OCI-LY7 (cell line): Measurements from ENCODE around the gene STXBP5. TPM values are rescaled to one million over a fixed set of nuclear protein-coding genes. Genes with fewer than 3 reads are reported as not detected.

Source experiments
- BruUV-seq: library from RNA; stranded (reverse); fragments of 400-500 nt; replicated peaks from 2 replicates; lab custom pipeline; 2021; lab: Mats Ljungman, UMichigan
- CTCF ChIA-PET: fragments of 300-600 bp; sonication (Branson Sonifier 250); formaldehyde crosslinking; loops from one replicate; lab custom pipeline; 2022; ENCODE audit warnings: antibody characterized with exemption; ENCODE audit not compliant: unreplicated experiment; lab: Charles Lee
- POLR2A ChIA-PET: fragments of 300-600 bp; sonication (Branson Sonifier 250); formaldehyde crosslinking; loops from one replicate; lab custom pipeline; 2022; ENCODE audit warnings: antibody characterized with exemption; lab: Charles Lee
- DNase-seq: peaks from one replicate; pipeline ENCODE4 v3.0.0-alpha.2; 2015; ENCODE audit warnings: low spot score
- H2AFZ ChIP-seq: fragments of 200-600 bp; sonication (generic), shearing (Covaris generic); 2 replicates; pipeline ENCODE4 v1.6.1; 2014; ENCODE audit warnings: mild to moderate bottlenecking, antibody characterized with exemption, low read length, moderate library complexity
- H3K27ac ChIP-seq: fragments of 200-600 bp; sonication (generic); 2 replicates; pipeline ENCODE4 v1.5.1; 2014; ENCODE audit warnings: mixed run types, low read depth, mild to moderate bottlenecking, moderate library complexity, low read length, inconsistent platforms; ENCODE audit not compliant: poor library complexity, severe bottlenecking
- H3K36me3 ChIP-seq: fragments of 200-600 bp; sonication (generic); 2 replicates; pipeline ENCODE4 v1.6.1; 2014; ENCODE audit warnings: mild to moderate bottlenecking, antibody characterized with exemption, low read length, moderate library complexity, mixed read lengths; ENCODE audit not compliant: insufficient read depth
- H3K4me1 ChIP-seq: fragments of 200-600 bp; sonication (generic); 2 replicates; pipeline ENCODE4 v1.5.1; 2014; ENCODE audit warnings: mild to moderate bottlenecking, low read length; ENCODE audit not compliant: insufficient read depth, poor library complexity, severe bottlenecking
- H3K4me2 ChIP-seq: fragments of 200-600 bp; sonication (generic); 2 replicates; pipeline ENCODE4 v1.6.1; 2014; ENCODE audit warnings: mild to moderate bottlenecking, low read length
- H3K4me3 ChIP-seq: fragments of 200-600 bp; sonication (generic); 2 replicates; pipeline ENCODE4 v1.5.1; 2014; ENCODE audit warnings: mild to moderate bottlenecking, low read depth, low read length; ENCODE audit not compliant: poor library complexity, severe bottlenecking
- H3K79me2 ChIP-seq: fragments of 200-600 bp; sonication (generic); 2 replicates; pipeline ENCODE4 v1.6.1; 2016; ENCODE audit warnings: low read depth, mild to moderate bottlenecking, low read length, moderate library complexity, mixed read lengths; ENCODE audit not compliant: insufficient read depth
- H3K9me2 ChIP-seq: fragments of 200-600 bp; sonication (generic); 2 replicates; pipeline ENCODE4 v1.6.1; 2016; ENCODE audit warnings: mild to moderate bottlenecking, low read length, mixed read lengths; ENCODE audit not compliant: insufficient read depth
- H3K9me3 ChIP-seq: fragments of 200-600 bp; sonication (generic); 2 replicates; pipeline ENCODE4 v1.6.1; 2014; ENCODE audit warnings: mild to moderate bottlenecking, mixed run types, low read length, mixed read lengths
- H4K20me1 ChIP-seq: fragments of 200-600 bp; sonication (generic); 2 replicates; pipeline ENCODE4 v1.6.1; 2014; ENCODE audit warnings: mild to moderate bottlenecking, antibody characterized with exemption, low read length, moderate library complexity, mixed read lengths; ENCODE audit not compliant: insufficient read depth
- EZH2phosphoT487 ChIP-seq: fragments of 200-600 bp; sonication (generic); IDR thresholded peaks from 2 replicates; pipeline ENCODE4 v1.6.1; 2018; ENCODE audit warnings: low read depth, borderline replicate concordance, mild to moderate bottlenecking, mixed run types, antibody characterized with exemption, low read length, moderate library complexity, mixed read lengths
- intact Hi-C: fragments of 100-400 bp; cut with micrococcal nuclease; formaldehyde crosslinking; loops from one replicate; pipeline ENCODE4 v1.10.0; 2022; ENCODE audit not compliant: unreplicated experiment
- total RNA-seq, 2 experiments: library from RNA; depleted of rRNA in 1 of 2; stranded (reverse); fragments of >200 nt in 1 of 2; shearing (Covaris generic) in 1 of 2; gene quantifications; 2 replicates each; pipeline ENCODE4 v1.2.3, GENCODE V29; 2014 to 2022
- TF ChIP-seq, protein P1 (sequence below): fragments of 200-600 bp; sonication (generic); conservative IDR thresholded peaks from 2 replicates; pipeline ENCODE4 v1.5.1; 2014; ENCODE audit warnings: mild to moderate bottlenecking, antibody characterized with exemption, low read length, moderate library complexity, mixed read lengths

Gene STXBP5
- total RNA-seq, 2 experiments from 2014 or later: 12.3 to 15.4 TPM

DNA sequence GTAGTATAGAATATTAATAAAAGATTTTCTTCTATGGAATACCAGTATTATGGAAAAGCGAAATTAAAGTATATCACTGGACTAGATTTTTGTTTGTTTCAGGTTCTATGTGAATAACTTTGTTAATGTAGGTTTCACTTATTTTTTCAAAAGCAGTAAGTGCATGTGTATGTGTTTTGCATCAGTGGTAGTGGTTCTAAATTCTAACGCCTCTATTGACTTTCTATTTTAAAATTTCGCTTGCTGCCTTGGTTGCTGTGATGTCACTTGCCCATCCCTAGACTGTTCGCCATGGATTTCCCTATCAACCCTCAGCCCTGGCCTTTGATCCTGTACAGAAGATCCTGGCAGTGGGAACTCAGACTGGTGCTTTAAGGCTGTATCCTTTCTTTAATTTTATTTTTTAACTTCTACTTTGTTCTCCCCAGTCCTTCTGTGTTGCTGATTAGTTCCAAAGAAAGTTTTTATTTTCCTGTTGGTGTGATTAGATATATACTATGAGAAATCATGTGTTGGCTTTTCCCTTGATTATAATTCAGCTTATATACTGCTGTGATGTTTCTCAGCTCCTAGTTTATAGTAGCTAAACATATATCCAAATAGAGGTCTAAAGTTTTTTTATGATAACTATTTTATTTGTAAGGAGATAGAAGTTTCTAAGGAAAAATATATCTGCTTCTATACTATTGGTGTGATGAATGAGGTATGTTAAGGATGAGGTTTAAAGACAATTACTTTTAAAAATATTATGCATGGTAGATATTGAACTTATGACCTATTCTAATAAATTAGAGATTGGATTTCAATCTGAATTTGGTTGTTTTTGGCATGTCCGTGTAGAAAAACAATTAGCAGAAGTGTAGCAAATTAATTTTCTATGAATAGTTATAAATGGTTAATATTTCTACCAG, 1.7 kb downstream of the STXBP5 start:
- Histone ChIP-seq H3K4me2 (peak overlapping the region; percentile 80), H3K9me2 (no peaks in the 10 kb centered on the region), H3K4me3 (peak overlapping the region; percentile 100), H4K20me1 (peaks cover 19% of the 10 kb centered on the region; the same call in 1 of the 2 replicates), H3K36me3 (no peaks in the 10 kb centered on the region), H2AFZ (no peak overlapping the region), H3K4me1 (peaks cover 21% of the 10 kb centered on the region), H3K27ac (no peak overlapping the region), H3K79me2 (peaks cover 27% of the 10 kb centered on the region; the same call in 1 of the 2 replicates), H3K9me3 (no peaks in the 10 kb centered on the region)
- ChIA-PET POLR2A (interaction anchor here (2.9 kb wide), 1 partner anchor 10 kb away, joined by 10 read pairs; no protein-coding TSS in a partner anchor), CTCF (no interaction called here)
- TSS peak; percentile 32 for BruUV-seq
- intact Hi-C loops: loop anchor here (10.0 kb wide), 2 partner anchors 1241 to 1391 kb away; partner anchors contain the start of genes FBXO30 and SHPRH
- TF ChIP-seq, protein P1, sequence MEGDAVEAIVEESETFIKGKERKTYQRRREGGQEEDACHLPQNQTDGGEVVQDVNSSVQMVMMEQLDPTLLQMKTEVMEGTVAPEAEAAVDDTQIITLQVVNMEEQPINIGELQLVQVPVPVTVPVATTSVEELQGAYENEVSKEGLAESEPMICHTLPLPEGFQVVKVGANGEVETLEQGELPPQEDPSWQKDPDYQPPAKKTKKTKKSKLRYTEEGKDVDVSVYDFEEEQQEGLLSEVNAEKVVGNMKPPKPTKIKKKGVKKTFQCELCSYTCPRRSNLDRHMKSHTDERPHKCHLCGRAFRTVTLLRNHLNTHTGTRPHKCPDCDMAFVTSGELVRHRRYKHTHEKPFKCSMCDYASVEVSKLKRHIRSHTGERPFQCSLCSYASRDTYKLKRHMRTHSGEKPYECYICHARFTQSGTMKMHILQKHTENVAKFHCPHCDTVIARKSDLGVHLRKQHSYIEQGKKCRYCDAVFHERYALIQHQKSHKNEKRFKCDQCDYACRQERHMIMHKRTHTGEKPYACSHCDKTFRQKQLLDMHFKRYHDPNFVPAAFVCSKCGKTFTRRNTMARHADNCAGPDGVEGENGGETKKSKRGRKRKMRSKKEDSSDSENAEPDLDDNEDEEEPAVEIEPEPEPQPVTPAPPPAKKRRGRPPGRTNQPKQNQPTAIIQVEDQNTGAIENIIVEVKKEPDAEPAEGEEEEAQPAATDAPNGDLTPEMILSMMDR: no peak
- TF ChIP-seq EZH2phosphoT487: no peak
- DNase-seq: no peak

DNA sequence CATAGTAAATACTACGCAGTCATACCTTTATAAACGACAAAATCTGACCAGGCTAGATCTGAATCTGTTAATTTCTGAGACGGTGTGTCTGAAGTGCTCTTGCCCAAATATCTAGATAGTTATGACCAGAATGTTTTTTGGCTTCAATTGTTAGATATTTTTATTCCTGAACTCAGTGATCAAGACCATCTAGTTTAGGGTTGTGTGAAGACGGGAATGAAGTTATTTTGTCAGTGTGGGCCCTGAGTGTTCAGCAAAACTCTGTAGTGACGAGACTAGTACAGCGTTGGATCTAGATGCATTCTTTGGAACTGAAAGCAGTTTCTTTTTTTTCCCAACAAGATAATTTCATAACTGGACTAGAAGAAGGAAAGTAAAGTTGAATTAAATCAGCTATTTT, 3.1 kb downstream of the STXBP5 start:
- Histone ChIP-seq H3K36me3 (no peaks in the 10 kb centered on the region), H3K9me2 (no peaks in the 10 kb centered on the region), H3K4me1 (peaks cover 12% of the 10 kb centered on the region), H3K9me3 (no peaks in the 10 kb centered on the region), H2AFZ (no peak overlapping the region), H3K27ac (no peak overlapping the region), H4K20me1 (peaks cover 19% of the 10 kb centered on the region; the same call in 1 of the 2 replicates), H3K4me3 (no peak overlapping the region), H3K79me2 (peaks cover 27% of the 10 kb centered on the region; the same call in 1 of the 2 replicates), H3K4me2 (no peak overlapping the region)
- ChIA-PET POLR2A (interaction anchor here (0.8 kb wide), 1 partner anchor 101 kb away, joined by 3 read pairs; no protein-coding TSS in a partner anchor), CTCF (no interaction called here)
- intact Hi-C loops: loop anchor here (10.0 kb wide), 2 partner anchors 1243 to 1393 kb away; partner anchors contain the start of genes FBXO30 and SHPRH
- DNase-seq: no peak
- no TSS peak for BruUV-seq
- no peak for TF ChIP-seq EZH2phosphoT487
- TF ChIP-seq, protein P1: no peak
